ENCODE results near the gene MYO7B. TPM values are rescaled to one million over a fixed set of nuclear protein-coding genes. Genes with fewer than 3 reads are reported as not detected.

The MYO7B gene
- total RNA-seq, 2 experiments from 2014 or later, result 0.15 to 0.17 TPM

GRCh38 chr2:127641133-127641532, 105.7 kb downstream of the MYO7B start:
- ChIA-PET POLR2A (interaction anchor here (1.1 kb wide), 1 partner anchor 35 kb away, joined by 5 read pairs; the partner anchor contains the start of gene LIMS2), CTCF (interaction anchor here (0.8 to 3.3 kb wide), 2 partner anchors 9 to 50 kb away, joined by 4 to 12 read pairs; no protein-coding TSS in a partner anchor)

GRCh38 chr2:127641846-127642507, 106.5 kb downstream of the MYO7B start:
- CTCF ChIA-PET, result interaction anchor here (0.8 to 3.3 kb wide), 3 partner anchors 8 to 51 kb away, joined by 3 to 12 read pairs (median 4); no protein-coding TSS in a partner anchor
- POLR2A ChIA-PET, result interaction anchor here (1.1 kb wide), 1 partner anchor 34 kb away, joined by 5 read pairs; the partner anchor contains the start of gene LIMS2

DNA sequence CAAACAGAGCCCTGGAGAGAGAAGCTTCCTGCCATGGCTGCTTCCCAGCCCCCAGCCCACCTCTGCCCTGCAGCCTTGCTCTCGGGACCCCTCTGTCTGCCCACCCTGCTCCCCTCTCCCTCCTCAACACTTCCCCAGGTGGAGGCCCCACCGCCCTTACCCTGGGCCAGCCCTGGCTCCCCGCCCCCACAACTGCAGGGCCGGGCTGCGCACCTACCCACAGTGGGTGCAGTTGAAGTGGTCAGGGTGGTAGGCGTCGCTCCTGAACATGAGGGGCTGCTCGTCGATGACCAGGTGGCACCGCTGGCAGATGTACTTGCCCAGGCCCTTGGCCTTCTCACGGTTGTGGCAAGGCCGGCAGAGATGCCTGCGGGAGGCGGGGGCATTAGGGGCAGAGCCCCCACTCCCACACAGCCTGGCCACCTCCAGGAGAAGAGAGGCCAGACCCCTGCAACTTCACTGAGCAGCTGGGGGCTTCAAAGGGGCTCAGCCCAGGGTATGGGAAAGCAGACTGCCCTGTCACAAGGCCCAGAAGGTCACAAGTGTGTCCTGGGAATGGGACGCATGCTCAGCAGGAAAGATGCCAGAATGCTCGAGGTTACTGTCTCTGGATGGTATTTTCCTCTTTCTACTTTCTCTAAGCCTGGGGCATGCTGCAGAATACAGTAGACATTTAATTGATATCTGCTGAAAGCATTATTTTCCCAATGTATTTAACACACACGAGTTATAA, 107.4 kb downstream of the MYO7B start:
- ChIA-PET CTCF (interaction anchor here (3.3 kb wide), 1 partner anchor 51 kb away, joined by 12 read pairs; no protein-coding TSS in a partner anchor), POLR2A (no interaction called here)

- CTCF ChIA-PET, result no interaction called here
Measured at GRCh38 chr2:127643439-127644065, 108.1 kb downstream of the MYO7B start.

GRCh38 chr2:127644066-127645025, 108.9 kb downstream of the MYO7B start:
- POLR2A ChIA-PET, result no interaction called here
- CTCF ChIA-PET, result no interaction called here

More at GRCh38 chr2:127643439-127644065, 108.1 kb downstream of the MYO7B start:
- POLR2A ChIA-PET, result no interaction called here

DNA sequence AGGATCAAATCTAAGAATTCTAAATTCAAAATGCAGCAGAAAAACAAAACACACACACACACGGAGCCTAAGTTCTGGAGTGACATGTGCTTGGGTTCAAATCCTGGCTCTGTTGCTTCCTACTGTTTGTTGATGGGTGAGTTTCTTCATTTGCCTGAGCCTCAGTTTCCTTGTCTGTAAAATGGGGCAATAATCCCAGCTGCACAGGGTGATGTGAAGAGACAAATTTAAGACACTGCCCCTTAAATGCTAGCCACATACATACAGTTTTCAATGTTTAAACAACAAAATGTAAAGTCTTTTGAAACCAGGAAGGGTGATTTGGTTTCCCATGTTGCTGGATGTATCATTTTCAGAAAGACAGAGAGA, 109.5 kb downstream of the MYO7B start:
- ChIA-PET CTCF (no interaction called here), POLR2A (no interaction called here)

GRCh38 chr2:127645395-127646291, 110.2 kb downstream of the MYO7B start, which contains the start of gene GPR17:
TSS of gene GPR17 (plus strand) at chr2:127646153. CDS start at chr2:127650736, 4,583 bp downstream.
- POLR2A ChIA-PET, result no interaction called here
- CTCF ChIA-PET, result no interaction called here

GRCh38 chr2:127646487-127647241, 111.2 kb downstream of the MYO7B start:
- CTCF ChIA-PET, result no interaction called here
- POLR2A ChIA-PET, result interaction anchor here (0.6 kb wide), 1 partner anchor 14 kb away, joined by 4 read pairs; no protein-coding TSS in a partner anchor

GRCh38 chr2:127647242-127648190, 112.0 kb downstream of the MYO7B start:
- ChIA-PET POLR2A (interaction anchor here (0.6 kb wide), 1 partner anchor 15 kb away, joined by 4 read pairs; no protein-coding TSS in a partner anchor), CTCF (no interaction called here)

- ChIA-PET POLR2A (no interaction called here), CTCF (no interaction called here)
Measured at GRCh38 chr2:127648321-127648720, 112.8 kb downstream of the MYO7B start.

DNA sequence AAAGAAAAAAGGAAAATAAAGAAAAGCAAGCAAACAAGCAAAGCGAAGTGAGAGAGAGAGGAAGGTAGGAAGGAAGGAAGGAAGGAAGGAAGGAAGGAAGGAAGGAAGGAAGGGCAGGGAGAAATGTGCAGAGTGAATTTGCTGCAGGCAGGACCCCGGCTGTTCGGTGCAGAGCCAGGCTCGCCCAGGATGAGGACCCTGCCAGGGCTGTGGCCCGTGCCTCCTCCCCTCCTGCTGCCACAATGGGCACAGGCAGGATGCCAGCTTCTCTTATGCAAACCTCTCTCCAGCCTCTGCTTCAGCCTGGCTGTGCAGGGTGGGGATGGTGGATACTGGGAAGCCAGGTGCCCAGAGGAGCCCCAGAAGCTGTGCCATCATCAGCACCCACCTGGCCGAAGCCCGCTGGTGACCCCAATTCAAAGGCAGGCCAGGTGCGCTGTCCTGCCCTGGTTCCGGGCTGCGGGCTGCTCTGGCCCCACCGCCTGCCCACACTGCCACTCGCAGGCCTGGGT, 113.7 kb downstream of the MYO7B start:
- CTCF ChIA-PET, result interaction anchor here (1.0 to 2.2 kb wide), 4 partner anchors 15 to 69 kb away, joined by 3 to 20 read pairs (median 4); no protein-coding TSS in a partner anchor

DNA sequence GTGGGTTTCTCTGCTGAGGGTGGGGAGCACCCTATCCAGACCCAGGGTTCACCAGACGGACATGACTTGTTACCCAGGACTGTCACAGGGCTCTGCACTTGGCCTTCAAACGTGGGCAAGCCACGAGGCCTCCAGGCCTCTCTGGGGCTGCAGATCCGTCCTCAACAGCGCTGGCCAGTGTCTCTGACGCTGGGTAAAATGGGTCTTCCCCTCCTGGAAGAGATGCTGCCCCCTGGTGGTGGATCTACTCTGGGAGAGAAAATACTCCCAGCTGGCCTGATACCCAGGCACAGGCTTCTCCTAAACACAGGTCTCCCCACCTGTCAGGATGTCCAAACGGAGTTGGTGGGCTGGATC, 114.2 kb downstream of the MYO7B start:
- ChIA-PET POLR2A (interaction anchor here (0.7 to 1.0 kb wide), 2 partner anchors 94 to 123 kb away, joined by 3 to 4 read pairs; no protein-coding TSS in a partner anchor), CTCF (interaction anchor here (0.7 to 2.2 kb wide), 10 partner anchors 8 to 376 kb away, joined by 3 to 20 read pairs (median 3); no protein-coding TSS in a partner anchor)

More for the DNA sequence above, 113.7 kb downstream of the MYO7B start:
- POLR2A ChIA-PET, result interaction anchor here (1.0 kb wide), 1 partner anchor 123 kb away, joined by 4 read pairs; no protein-coding TSS in a partner anchor

DNA sequence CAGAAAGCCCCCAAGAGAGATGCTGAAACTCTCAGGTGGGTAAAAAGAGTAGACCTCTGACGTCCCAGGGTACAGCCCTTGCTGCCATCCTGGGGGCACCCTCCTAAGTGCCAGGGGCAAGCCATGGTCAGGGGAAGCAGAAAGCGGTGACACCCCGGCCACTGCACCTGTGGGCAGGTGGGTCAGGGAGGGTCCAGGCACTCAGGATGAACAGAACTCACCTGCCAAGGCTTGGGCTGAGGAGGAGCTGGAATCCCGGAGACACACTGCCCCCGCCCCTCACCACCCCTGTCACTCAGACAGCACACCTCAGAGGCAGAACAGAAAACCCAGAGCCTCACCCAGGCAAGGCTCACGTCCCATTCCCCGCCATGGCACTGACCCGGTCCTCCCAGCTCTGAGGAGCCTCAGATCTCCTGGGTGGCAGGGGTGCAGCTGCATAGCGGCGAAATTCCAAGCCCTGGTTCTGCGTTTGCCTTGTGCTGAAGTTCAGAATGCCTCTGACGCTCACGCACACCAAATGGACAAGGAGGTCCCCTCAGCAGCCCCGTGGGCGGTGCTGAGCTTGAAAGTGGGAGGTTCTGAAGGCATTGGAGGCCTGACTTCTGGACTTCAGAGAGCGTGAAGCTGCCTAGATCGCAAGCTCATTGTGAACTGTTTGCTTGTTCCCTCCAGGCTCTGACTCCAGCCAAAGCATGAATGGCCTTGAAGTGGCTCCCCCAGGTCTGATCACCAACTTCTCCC, 114.7 kb downstream of the MYO7B start:
- CTCF ChIA-PET, result interaction anchor here (0.7 to 2.2 kb wide), 10 partner anchors 9 to 377 kb away, joined by 3 to 20 read pairs (median 3); no protein-coding TSS in a partner anchor
- POLR2A ChIA-PET, result interaction anchor here (0.7 to 1.0 kb wide), 2 partner anchors 94 to 124 kb away, joined by 3 to 4 read pairs; no protein-coding TSS in a partner anchor

- CTCF ChIA-PET, result interaction anchor here (1.0 to 2.2 kb wide), 7 partner anchors 9 to 59 kb away, joined by 3 to 20 read pairs (median 4); no protein-coding TSS in a partner anchor
- POLR2A ChIA-PET, result no interaction called here
Measured at GRCh38 chr2:127650785-127651380, 115.4 kb downstream of the MYO7B start.
